GM21528 (cell line): ENCODE measurements around the gene UBQLN1.
"Not testable (repeated sequence)": the region's sequence is repeated elsewhere in the genome, so short reads cannot be mapped to it uniquely, and the experiment has no call there.

Source experiments
- ATAC-seq: cut with Tn5 transposase; IDR thresholded peaks from one replicate; pipeline ENCODE4 v1.9.1; 2021; ENCODE audit warnings: mild to moderate bottlenecking, moderate library complexity; ENCODE audit not compliant: unreplicated experiment, low FRiP score

The UBQLN1 gene

DNA sequence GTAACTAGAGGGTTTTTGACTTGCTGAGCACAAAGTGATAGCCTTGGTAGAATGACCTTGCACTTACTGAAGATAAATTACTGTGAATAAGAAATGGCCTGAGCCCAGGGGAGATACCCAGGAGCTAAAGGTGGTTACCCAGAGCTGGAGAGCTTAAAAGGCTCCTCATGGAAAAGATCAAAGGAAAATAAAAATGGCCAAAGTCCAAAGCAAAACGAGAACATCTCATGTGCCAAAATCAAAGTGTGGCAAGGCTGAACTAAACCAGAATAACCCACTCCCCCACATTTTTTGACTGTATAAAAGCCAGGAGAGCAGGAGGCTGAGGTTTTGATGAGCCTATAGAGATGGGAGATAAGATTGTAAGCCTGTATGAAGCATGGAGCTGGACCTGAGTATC is 70.4 kb downstream of the UBQLN1 start:
- ATAC-seq: no peak

DNA sequence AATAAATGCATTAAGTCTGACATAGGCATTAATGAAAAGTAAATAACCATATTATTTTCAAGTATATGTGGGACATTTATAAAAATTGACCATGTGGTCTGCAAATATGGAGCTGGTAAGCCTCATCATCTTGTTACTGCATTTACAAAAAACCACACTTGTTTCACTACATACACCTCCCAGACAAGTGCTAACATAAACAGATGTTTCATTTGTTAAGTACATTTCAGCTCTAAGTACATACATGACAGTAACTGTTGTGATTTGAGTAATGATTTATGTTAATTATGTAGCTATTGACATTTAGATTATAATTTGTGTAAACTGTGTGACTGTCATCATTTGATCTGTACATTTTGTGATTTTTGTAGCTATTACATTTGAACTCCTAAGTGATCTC is 70.9 kb downstream of the UBQLN1 start:
- no peak for ATAC-seq

GRCh38 chr9:83633676-83634075 is 74.1 kb downstream of the UBQLN1 start:
- ATAC-seq: no peak

DNA sequence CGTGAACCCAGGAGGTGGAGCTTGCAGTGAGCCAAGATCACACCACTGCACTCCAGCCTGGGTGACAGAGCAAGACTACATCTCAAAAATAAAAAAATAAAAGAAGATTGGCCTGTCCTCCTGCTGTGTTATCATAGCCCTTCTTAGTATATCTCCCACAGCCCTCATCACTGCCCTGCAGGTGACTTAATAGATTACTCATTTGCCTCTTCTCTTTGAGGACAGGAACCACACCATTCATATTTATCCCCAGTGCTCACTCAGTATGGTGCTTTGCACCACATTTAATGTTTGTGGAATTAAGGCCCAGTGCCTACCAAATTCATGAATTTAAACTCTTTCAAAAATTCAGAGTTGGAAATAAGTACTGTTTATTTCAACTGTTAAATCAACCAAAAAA is 74.5 kb downstream of the UBQLN1 start:
- ATAC-seq: no peak

GRCh38 chr9:83630938-83631457 is 76.8 kb downstream of the UBQLN1 start:
- ATAC-seq: no peak

- no peak for ATAC-seq
Measured at GRCh38 chr9:83629433-83630104, 78.2 kb downstream of the UBQLN1 start.

GRCh38 chr9:83628540-83628939 is 79.2 kb downstream of the UBQLN1 start:
- no peak for ATAC-seq

GRCh38 chr9:83625178-83625577 is 82.6 kb downstream of the UBQLN1 start:
- no peak for ATAC-seq

DNA sequence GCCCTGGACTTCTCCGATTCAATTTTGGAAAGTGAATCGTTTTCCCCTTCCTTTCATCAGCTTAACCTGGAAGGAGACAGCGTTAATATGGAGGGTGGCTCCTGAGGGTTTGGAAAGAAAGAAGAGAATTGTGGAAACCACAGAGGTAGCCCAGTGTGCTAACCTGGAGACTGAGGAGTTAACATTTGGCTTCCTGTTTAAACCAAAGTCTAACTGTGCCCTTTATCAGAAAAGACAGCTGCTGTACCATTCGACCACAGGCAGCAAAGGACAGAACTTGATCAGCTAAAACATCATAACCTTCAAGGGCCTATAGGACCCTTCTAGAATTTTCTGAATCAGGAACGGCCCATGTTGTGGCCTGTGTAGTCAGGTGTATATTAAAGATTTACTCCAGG is 84.1 kb downstream of the UBQLN1 start:
- peak; percentile 38 for ATAC-seq

- peak; percentile 89 for ATAC-seq
Measured at GRCh38 chr9:83622939-83623678, 84.6 kb downstream of the UBQLN1 start, which contains the start of gene IDNK. TSS of gene IDNK (plus strand) at chr9:83623143. CDS start at chr9:83623172, 29 bp downstream.

GRCh38 chr9:83622433-83622938 is 85.3 kb downstream of the UBQLN1 start:
- peak; percentile 62 for ATAC-seq

GRCh38 chr9:83620841-83621636 is 86.7 kb downstream of the UBQLN1 start:
- no peak for ATAC-seq

- ATAC-seq: no peak
Measured at GRCh38 chr9:83617299-83617698, 90.5 kb downstream of the UBQLN1 start.

GRCh38 chr9:83613298-83613697 is 94.5 kb downstream of the UBQLN1 start:
- not testable (repeated sequence) for ATAC-seq
